ENCODE measurements around the gene SPON1. TPM values are rescaled to one million over a fixed set of nuclear protein-coding genes. Genes with fewer than 3 reads are reported as not detected.

Gene SPON1
- total and polyA plus RNA-seq, 2 of the 8 experiments (the other 6 are each of a cell fraction or from before 2014, with no cell fraction given): 1.5 to 5.4 TPM

DNA sequence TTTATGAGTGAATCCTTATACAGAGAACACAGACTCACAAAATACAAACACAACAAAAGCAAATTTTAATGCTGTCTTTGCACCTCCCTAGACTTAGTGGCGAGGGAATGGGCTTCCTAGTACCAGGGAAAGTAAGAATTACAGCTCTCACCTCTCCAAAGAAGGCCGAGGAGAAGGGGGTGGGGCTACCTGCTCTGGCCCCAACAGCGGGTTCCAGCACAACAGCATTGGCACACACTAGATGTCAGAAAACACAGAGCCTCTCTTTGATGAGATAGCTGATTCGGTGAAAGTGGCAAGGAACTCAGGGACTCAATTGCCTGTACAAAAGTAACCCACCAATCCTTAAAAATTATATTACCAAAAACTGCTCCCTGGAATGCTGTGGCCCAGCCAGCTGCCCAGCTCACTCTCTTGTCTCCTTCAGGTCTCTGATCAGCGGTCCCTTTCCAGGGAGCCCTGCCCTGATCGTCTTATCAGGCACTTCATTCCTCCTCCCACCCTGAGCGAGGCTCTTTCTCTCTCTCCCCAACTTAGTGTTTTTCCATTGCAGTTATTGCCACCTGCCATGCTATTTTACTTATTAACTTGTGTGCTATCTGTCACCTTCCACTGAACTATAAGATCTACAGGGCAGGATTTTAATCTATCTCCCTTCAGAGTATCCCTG lies 30.7 kb downstream of the SPON1 start:
- H3K23me2 ChIP-seq (ENCODE audit: low read depth, low read length): no peaks in the 10 kb centered on the region
- H3K23ac ChIP-seq (ENCODE audit: insufficient read length): no peak overlapping the region
- no peaks in the 10 kb centered on the region for H3K4me1 ChIP-seq (replicated peaks in 1 of 4; ENCODE audit: control insufficient read depth in 3 of 4, insufficient read depth in 4 of 4, low read length in 3 of 4)
- no peaks in the 10 kb centered on the region for H4K20me1 ChIP-seq (replicated peaks in 1 of 2; ENCODE audit: control insufficient read depth in 1 of 2, insufficient read depth in 2 of 2, low read length in 2 of 2)
- no peak overlapping the region for H4K8ac ChIP-seq (ENCODE audit: extremely low read depth, insufficient read depth, low read length)
- 93% methylated on average over 7 of the region's 7 CpGs; no CpG with 5 or more reads in 1 of the 2 experiments for WGBS, 2 experiments (ENCODE audit: extremely low coverage in 1 of 2, insufficient coverage in 1 of 2, insufficient read length in 1 of 2, insufficient replicate concordance in 2 of 2, low coverage in 1 of 2, low lambda C conversion rate in 2 of 2, missing lambda C conversion rate in 1 of 2)
- H3K9me3 ChIP-seq (ENCODE audit: insufficient read depth in 2 of 2, low read depth in 1 of 2, low read length in 1 of 2): no peaks in the 10 kb centered on the region
- FAIRE-seq: no peak
- no peak overlapping the region for H3K9ac ChIP-seq (replicated peaks in 1 of 4; ENCODE audit: extremely low read depth in 1 of 4, low read depth in 3 of 4, low read length in 3 of 4)
- H3K27ac ChIP-seq (ENCODE audit: low read depth, low read length): no peak overlapping the region
- no peak overlapping the region for H3K4me2 ChIP-seq (ENCODE audit: insufficient read depth in 1 of 2, low read depth in 2 of 2, low read length in 2 of 2)
- no peak overlapping the region for H3K4me3 ChIP-seq (ENCODE audit: extremely low read depth in 1 of 4, insufficient read depth in 2 of 4, low read depth in 3 of 4, low read length in 4 of 4)
- no peaks in the 10 kb centered on the region for H3K79me2 ChIP-seq (ENCODE audit: control insufficient read depth in 1 of 2, insufficient read depth in 2 of 2, low read length in 2 of 2)
- H4K5ac ChIP-seq (ENCODE audit: insufficient read length, low read depth, low read length): no peak overlapping the region
- no peak overlapping the region for H2BK15ac ChIP-seq (ENCODE audit: low read length)
- no peaks in the 10 kb centered on the region for H3K27me3 ChIP-seq (replicated peaks in 1 of 4; ENCODE audit: control insufficient read depth in 3 of 4, extremely low read depth in 1 of 4, insufficient read depth in 3 of 4, low read length in 3 of 4)
- H2BK5ac ChIP-seq (ENCODE audit: low read depth, low read length): no peak overlapping the region
- H4K91ac ChIP-seq (replicated peaks; ENCODE audit: insufficient read length, low read length): no peak overlapping the region
- POLR2A ChIA-PET (ENCODE audit: partially characterized antibody): interaction anchor here (0.6 kb wide), 1 partner anchor 29 kb away, joined by 3 read pairs; no protein-coding TSS in a partner anchor
- H2AK5ac ChIP-seq (ENCODE audit: low read depth, low read length): no peak overlapping the region
- H3K36me3 ChIP-seq (ENCODE audit: control insufficient read depth in 2 of 4, insufficient read depth in 4 of 4, low read length in 3 of 4): no peaks in the 10 kb centered on the region
- H2BK20ac ChIP-seq (ENCODE audit: low read length): no peak overlapping the region
- DNase-seq (ENCODE audit: low read depth in 1 of 2, low spot score in 2 of 2): no peak
- H3K79me1 ChIP-seq (ENCODE audit: low read depth, low read length): no peaks in the 10 kb centered on the region
- no peak overlapping the region for H3K18ac ChIP-seq (ENCODE audit: extremely low read depth, low read length)
- CTCF ChIA-PET (ENCODE audit: partially characterized antibody): interaction anchor here (0.9 to 1.1 kb wide), 2 partner anchors 20 to 22 kb away, joined by 3 to 4 read pairs; no protein-coding TSS in a partner anchor
- H2BK12ac ChIP-seq (ENCODE audit: low read depth, low read length): no peak overlapping the region
- no peak overlapping the region for H2AFZ ChIP-seq (ENCODE audit: low read length)
- no peak overlapping the region for H3K14ac ChIP-seq (ENCODE audit: insufficient read length)
- no peak overlapping the region for H2BK120ac ChIP-seq (replicated peaks; ENCODE audit: low read depth, low read length)
- H3K56ac ChIP-seq (replicated peaks; ENCODE audit: insufficient read length, low read depth, low read length): no peak overlapping the region
- no peak overlapping the region for H3K4ac ChIP-seq (replicated peaks; ENCODE audit: insufficient read length, low read depth, low read length)
- TF ChIP-seq SP2 (IDR thresholded peaks at IDR 0.05; ENCODE audit: low read length) (no peak), JUND (IDR thresholded peaks at IDR 0.05; ENCODE audit: low read length) (no peak), CHD2 (IDR thresholded peaks at IDR 0.05; ENCODE audit: low read length) (no peak), TCF12 (IDR thresholded peaks at IDR 0.05; ENCODE audit: low read depth, low read length) (no peak), CEBPB (IDR thresholded peaks at IDR 0.05; ENCODE audit: low read depth, low read length) (no peak), TBP (IDR thresholded peaks at IDR 0.05; ENCODE audit: low read depth, low read length) (no peak), POU5F1 (IDR thresholded peaks at IDR 0.05; ENCODE audit: low read depth, low read length) (no peak), RXRA (IDR thresholded peaks at IDR 0.05; ENCODE audit: insufficient read depth, low read depth, low read length) (no peak), FOSL1 (IDR thresholded peaks at IDR 0.05; ENCODE audit: insufficient read depth, low read depth, low read length) (no peak), NANOG (IDR thresholded peaks at IDR 0.05; ENCODE audit: insufficient read depth, low read depth, low read length, poor library complexity, severe bottlenecking) (no peak)
- TF ChIP-seq, protein P1, sequence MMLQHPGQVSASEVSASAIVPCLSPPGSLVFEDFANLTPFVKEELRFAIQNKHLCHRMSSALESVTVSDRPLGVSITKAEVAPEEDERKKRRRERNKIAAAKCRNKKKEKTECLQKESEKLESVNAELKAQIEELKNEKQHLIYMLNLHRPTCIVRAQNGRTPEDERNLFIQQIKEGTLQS (IDR thresholded peaks at IDR 0.05; ENCODE audit: insufficient read depth, low read depth, low read length): no peak
- TF ChIP-seq, protein P2, sequence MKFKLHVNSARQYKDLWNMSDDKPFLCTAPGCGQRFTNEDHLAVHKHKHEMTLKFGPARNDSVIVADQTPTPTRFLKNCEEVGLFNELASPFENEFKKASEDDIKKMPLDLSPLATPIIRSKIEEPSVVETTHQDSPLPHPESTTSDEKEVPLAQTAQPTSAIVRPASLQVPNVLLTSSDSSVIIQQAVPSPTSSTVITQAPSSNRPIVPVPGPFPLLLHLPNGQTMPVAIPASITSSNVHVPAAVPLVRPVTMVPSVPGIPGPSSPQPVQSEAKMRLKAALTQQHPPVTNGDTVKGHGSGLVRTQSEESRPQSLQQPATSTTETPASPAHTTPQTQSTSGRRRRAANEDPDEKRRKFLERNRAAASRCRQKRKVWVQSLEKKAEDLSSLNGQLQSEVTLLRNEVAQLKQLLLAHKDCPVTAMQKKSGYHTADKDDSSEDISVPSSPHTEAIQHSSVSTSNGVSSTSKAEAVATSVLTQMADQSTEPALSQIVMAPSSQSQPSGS (IDR thresholded peaks at IDR 0.05; ENCODE audit: low read length): no peak
